ENCODE results near the gene ACAP3.

DNA sequence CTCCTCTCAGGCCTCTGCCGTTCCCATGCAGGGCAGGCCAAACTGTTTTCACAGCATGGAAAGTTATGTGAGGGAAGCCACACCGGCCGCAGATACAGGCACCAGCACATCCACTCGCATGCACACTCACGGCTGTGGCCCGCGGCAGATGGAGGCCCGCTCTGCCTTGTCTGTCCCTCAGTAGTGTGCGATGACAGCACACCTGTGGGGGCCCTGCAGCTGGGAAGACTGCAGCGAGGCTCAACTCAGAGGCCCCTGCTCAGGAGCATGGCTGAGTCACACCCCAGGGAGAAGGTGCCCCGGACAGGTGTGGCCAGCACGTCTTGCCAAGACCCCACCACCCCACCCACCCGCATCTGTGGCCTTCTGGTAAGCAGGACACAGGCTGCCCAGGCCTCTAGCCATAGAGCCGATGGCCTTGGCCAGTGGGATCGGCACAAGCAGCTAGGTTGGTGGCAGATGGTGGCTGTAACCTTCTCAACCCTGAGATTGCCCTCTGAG lies 32.7 kb downstream of the ACAP3 start:
- no peak for TF ChIP-seq POLR2A (IDR thresholded peaks at IDR 0.05; ENCODE audit: low read depth, low read length)
- no peak for TF ChIP-seq EZH2 (IDR thresholded peaks at IDR 0.05; ENCODE audit: borderline replicate concordance, low read depth, low read length, severe bottlenecking)

All from endothelial cell of umbilical vein (primary cell).